WERI-Rb-1 (cell line): Measurements from ENCODE around the gene KPNB1.

Experiments used
- DNase-seq: peaks from one replicate; pipeline ENCODE4 v3.0.0-alpha.2; 2020
- H3K27ac ChIP-seq: fragments of 250-450 bp; sonication (Bioruptor Pico); 2 replicates; pipeline ENCODE4 v1.5.1; 2020; ENCODE audit warnings: mild to moderate bottlenecking, moderate library complexity
- H3K27me3 ChIP-seq: fragments of 250-450 bp; sonication (Bioruptor Pico); 2 replicates; pipeline ENCODE4 v1.5.1; 2021; ENCODE audit warnings: mild to moderate bottlenecking, low read depth, moderate library complexity; ENCODE audit not compliant: insufficient read depth, severe bottlenecking
- H3K36me3 ChIP-seq: fragments of 250-450 bp; sonication (Bioruptor Pico); 2 replicates; pipeline ENCODE4 v1.5.1; 2020; ENCODE audit warnings: mild to moderate bottlenecking, moderate library complexity
- H3K4me3 ChIP-seq: 2 replicates; pipeline ENCODE4 v1.5.1; 2011; ENCODE audit warnings: low read depth, mild to moderate bottlenecking, control low read depth, low read length
- H3K9me3 ChIP-seq: fragments of 250-450 bp; sonication (Bioruptor Pico); 2 replicates; pipeline ENCODE4 v1.5.1; 2021; ENCODE audit warnings: mild to moderate bottlenecking, moderate library complexity; ENCODE audit not compliant: severe bottlenecking
- TF ChIP-seq, protein P1 (sequence below): IDR thresholded peaks from 2 replicates; pipeline ENCODE4 v1.5.1; 2011; ENCODE audit warnings: low read depth, mild to moderate bottlenecking, control low read depth, inconsistent platforms, low read length

The KPNB1 gene

DNA sequence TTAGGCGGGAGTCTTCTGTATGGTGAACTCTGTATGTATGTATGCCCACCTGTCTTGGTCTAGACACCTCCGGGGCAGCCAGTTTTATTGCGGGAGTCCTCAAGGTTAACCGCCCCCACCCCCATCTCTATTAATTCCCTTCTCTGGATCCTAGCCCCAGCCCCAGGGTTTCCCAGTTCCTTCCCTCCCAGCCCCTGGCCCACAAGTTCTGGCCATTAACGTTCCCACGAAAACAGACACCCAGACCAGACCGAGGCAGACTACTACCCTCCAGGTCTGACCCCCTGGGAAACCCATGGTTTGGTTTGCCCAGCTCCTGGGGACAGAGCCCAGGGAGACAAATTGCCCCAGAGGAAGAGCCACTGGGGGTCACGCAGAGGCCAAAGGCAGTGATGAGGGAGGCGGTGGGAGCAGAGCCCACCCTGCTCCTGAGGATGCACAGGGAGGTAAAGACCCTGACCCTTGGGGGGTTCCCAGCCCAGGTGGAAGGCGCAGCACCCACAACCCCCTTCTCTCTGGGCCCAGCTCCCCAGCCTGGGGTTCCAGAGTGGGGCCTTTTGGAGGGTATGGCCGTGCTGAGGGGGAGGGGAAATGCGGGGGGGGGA lies 52.8 kb downstream of the KPNB1 start:
- no peak for DNase-seq
- H3K4me3 ChIP-seq = no peak overlapping the region

DNA sequence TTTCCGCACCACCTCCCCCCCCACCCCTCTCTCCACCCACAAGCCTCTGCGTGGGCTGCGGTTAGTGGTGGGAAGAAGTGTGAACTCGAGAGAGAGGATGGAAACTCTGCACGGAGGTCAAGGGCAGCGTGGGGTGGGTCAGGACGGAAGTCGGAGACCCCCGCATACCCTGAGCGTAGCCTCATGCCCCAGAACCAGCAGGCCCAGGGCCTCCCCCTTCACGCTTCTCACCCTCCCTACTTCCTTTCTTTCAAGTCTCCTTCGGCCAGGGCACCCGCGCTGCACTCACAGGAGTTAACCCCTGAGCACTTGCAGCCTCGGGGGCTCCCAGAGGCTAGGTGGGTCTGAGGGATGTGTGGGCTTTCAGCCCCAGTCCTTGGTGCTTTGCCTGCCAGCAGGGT lies 53.5 kb downstream of the KPNB1 start:
- TF ChIP-seq, protein P1, sequence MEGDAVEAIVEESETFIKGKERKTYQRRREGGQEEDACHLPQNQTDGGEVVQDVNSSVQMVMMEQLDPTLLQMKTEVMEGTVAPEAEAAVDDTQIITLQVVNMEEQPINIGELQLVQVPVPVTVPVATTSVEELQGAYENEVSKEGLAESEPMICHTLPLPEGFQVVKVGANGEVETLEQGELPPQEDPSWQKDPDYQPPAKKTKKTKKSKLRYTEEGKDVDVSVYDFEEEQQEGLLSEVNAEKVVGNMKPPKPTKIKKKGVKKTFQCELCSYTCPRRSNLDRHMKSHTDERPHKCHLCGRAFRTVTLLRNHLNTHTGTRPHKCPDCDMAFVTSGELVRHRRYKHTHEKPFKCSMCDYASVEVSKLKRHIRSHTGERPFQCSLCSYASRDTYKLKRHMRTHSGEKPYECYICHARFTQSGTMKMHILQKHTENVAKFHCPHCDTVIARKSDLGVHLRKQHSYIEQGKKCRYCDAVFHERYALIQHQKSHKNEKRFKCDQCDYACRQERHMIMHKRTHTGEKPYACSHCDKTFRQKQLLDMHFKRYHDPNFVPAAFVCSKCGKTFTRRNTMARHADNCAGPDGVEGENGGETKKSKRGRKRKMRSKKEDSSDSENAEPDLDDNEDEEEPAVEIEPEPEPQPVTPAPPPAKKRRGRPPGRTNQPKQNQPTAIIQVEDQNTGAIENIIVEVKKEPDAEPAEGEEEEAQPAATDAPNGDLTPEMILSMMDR = no peak
- no peaks in the 10 kb centered on the region for H3K9me3 ChIP-seq
- DNase-seq = no peak
- H3K4me3 ChIP-seq = no peak overlapping the region
- H3K36me3 ChIP-seq = peaks cover 17% of the 10 kb centered on the region
- no peak overlapping the region for H3K27ac ChIP-seq
- no peaks in the 10 kb centered on the region for H3K27me3 ChIP-seq

More for the DNA sequence above, 52.8 kb downstream of the KPNB1 start:
- TF ChIP-seq, protein P1 = no peak
- Histone ChIP-seq H3K27ac (no peak overlapping the region; the same call in 1 of the 2 replicates), H3K9me3 (no peaks in the 10 kb centered on the region), H3K36me3 (peaks cover 18% of the 10 kb centered on the region), H3K27me3 (no peaks in the 10 kb centered on the region)

DNA sequence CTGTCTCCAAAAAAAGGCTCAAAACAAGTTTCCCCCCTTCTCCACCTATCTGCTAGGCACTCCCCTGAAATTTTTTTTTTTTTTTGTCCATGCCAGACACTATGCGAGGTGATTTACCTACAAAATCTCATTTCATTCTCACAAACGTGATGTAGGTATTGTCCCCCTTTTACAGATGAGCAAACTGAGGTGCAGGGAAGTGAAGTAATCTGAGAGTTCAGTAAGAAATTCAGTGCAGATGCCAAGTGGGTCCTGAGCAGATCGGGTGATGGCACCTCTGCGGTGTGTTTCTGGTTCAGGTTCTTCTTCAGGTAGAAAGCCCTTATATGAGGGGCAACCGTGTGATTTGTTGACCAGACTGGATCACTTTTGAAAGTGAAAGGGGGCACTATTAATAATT lies 54.0 kb downstream of the KPNB1 start:
- TF ChIP-seq, protein P1 = no peak
- peaks cover 16% of the 10 kb centered on the region for H3K36me3 ChIP-seq
- H3K27me3 ChIP-seq = no peaks in the 10 kb centered on the region
- no peak overlapping the region for H3K27ac ChIP-seq
- H3K9me3 ChIP-seq = no peaks in the 10 kb centered on the region
- no peak for DNase-seq
- H3K4me3 ChIP-seq = no peak overlapping the region

DNA sequence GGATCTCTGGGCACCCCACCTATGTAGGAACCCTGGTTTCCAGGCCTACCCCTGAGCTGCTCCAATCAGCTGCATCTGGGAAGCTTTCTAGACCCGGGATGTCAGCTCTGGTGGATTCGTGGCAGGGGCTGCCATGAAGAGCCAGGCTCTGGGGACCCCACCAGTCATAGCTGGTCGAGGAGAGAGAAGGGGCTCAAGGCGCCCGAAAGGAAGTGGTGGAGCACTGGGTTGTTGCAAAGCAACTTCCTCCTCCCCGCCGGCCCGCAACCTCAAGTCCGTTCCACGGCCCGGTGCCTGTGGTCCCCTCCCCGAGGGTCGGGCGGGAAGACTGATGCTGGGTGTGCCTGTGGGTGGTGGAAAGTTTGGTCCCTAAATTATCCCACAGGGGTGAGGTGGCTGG lies 54.4 kb downstream of the KPNB1 start:
- no peaks in the 10 kb centered on the region for H3K27me3 ChIP-seq
- TF ChIP-seq, protein P1 = no peak
- no peaks in the 10 kb centered on the region for H3K9me3 ChIP-seq
- no peak overlapping the region for H3K4me3 ChIP-seq
- no peak for DNase-seq
- H3K27ac ChIP-seq = no peak overlapping the region
- H3K36me3 ChIP-seq = peaks cover 11% of the 10 kb centered on the region

DNA sequence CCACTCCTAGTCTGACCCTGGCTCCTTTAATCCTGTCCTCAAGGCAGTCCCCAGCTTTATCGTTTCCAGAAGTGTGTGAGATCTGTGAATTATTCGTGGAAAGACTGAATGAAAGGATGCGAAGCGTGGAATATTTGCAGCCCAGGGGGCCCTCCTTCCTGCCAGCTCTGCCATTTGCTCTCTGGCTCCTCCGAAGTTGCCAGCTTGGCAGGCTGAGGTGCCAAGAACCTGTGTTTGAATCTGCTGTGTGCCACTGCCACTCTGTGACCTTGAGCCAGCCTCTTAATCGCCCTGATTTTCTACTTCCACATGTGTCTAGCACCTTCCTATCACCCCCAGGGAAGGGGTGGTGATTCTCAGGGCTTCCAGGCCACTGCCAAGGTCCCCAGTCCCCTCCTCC lies 55.0 kb downstream of the KPNB1 start:
- H3K27ac ChIP-seq = peak overlapping the region; percentile 6; the same call in 1 of the 2 replicates
- H3K36me3 ChIP-seq = peaks cover 12% of the 10 kb centered on the region
- TF ChIP-seq, protein P1 = no peak
- H3K9me3 ChIP-seq = no peaks in the 10 kb centered on the region
- H3K4me3 ChIP-seq = no peak overlapping the region
- no peaks in the 10 kb centered on the region for H3K27me3 ChIP-seq
- DNase-seq = no peak
